Panc1 (cell line): ENCODE measurements around the gene ELAVL4.

Source experiments
- SIN3A ChIP-seq: IDR thresholded peaks from 2 replicates; pipeline ENCODE4 v1.6.1; 2012; ENCODE audit warnings: low read depth, mild to moderate bottlenecking, low read length, moderate library complexity, borderline replicate concordance; ENCODE audit not compliant: insufficient read depth
- TF ChIP-seq, protein P1 (sequence below): fragments of 450-650 bp; IDR thresholded peaks from 2 replicates; pipeline ENCODE4 v1.5.1; 2017; ENCODE audit warnings: mild to moderate bottlenecking

GRCh38 chr1:50123071-50123470 lies 14.4 kb downstream of the ELAVL4 start:
- no peak for TF ChIP-seq SIN3A
- TF ChIP-seq, protein P1, sequence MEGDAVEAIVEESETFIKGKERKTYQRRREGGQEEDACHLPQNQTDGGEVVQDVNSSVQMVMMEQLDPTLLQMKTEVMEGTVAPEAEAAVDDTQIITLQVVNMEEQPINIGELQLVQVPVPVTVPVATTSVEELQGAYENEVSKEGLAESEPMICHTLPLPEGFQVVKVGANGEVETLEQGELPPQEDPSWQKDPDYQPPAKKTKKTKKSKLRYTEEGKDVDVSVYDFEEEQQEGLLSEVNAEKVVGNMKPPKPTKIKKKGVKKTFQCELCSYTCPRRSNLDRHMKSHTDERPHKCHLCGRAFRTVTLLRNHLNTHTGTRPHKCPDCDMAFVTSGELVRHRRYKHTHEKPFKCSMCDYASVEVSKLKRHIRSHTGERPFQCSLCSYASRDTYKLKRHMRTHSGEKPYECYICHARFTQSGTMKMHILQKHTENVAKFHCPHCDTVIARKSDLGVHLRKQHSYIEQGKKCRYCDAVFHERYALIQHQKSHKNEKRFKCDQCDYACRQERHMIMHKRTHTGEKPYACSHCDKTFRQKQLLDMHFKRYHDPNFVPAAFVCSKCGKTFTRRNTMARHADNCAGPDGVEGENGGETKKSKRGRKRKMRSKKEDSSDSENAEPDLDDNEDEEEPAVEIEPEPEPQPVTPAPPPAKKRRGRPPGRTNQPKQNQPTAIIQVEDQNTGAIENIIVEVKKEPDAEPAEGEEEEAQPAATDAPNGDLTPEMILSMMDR = no peak
